ENCODE data around the gene THOC1.

DNA sequence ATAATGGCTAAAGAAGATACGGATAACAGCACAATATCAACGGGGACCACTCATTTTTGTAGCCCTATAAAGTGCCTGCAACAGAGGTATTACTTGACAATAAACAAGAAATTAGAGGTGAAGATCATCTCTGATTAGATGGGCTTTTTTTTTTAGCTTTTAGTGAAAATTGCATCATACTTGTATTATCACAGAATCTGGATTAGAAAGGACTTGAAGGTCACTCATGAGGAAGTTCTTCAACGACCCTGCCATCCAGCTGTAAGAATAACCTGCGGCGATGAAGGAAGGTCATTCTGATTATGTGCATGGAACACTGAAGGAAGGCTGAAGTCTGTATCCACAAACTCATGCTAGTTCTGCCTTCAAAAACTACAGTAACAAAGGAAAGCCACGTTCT is 40.5 kb downstream of the THOC1 start:
- TF ChIP-seq POLR2A (IDR thresholded peaks at IDR 0.05; ENCODE audit: low read depth, low read length) (no peak), POLR2AphosphoS5 (IDR thresholded peaks at IDR 0.05; ENCODE audit: low read depth, low read length) (no peak)
